MG63 (cell line): Measurements from ENCODE around the gene ATOH7. TPM values are rescaled to one million over a fixed set of nuclear protein-coding genes. Genes with fewer than 3 reads are reported as not detected.
"Not testable (repeated sequence)": the region's sequence is repeated elsewhere in the genome, so short reads cannot be mapped to it uniquely, and the experiment has no call there.

Experiments used
- DNase-seq: peaks from one replicate; pipeline ENCODE4 v3.0.0-alpha.2; 2020
- H3K27me3 ChIP-seq: fragments of 250-450 bp; sonication (Bioruptor Pico); 2 replicates; pipeline ENCODE4 v1.5.1; 2020; ENCODE audit warnings: mild to moderate bottlenecking, moderate library complexity
- H3K36me3 ChIP-seq: fragments of 250-450 bp; sonication (Bioruptor Pico); 2 replicates; pipeline ENCODE4 v1.5.1; 2020; ENCODE audit warnings: mild to moderate bottlenecking, moderate library complexity
- H3K4me3 ChIP-seq: fragments of 250-450 bp; sonication (Bioruptor Pico); 2 replicates; pipeline ENCODE4 v1.5.1; 2020; ENCODE audit warnings: mild to moderate bottlenecking, moderate library complexity
- H3K9me3 ChIP-seq: fragments of 250-450 bp; sonication (Bioruptor Pico); 2 replicates; pipeline ENCODE4 v1.5.1; 2020; ENCODE audit warnings: mild to moderate bottlenecking, moderate library complexity
- total RNA-seq: library from RNA; depleted of rRNA; stranded (reverse); fragments of >200 nt; shearing (Covaris generic); gene quantifications from 2 replicates; pipeline ENCODE4 v1.2.3, GENCODE V29; 2014; ENCODE audit warnings: low replicate concordance; rRNA removed

Gene ATOH7
- not detected in 2 replicates for total RNA-seq

DNA sequence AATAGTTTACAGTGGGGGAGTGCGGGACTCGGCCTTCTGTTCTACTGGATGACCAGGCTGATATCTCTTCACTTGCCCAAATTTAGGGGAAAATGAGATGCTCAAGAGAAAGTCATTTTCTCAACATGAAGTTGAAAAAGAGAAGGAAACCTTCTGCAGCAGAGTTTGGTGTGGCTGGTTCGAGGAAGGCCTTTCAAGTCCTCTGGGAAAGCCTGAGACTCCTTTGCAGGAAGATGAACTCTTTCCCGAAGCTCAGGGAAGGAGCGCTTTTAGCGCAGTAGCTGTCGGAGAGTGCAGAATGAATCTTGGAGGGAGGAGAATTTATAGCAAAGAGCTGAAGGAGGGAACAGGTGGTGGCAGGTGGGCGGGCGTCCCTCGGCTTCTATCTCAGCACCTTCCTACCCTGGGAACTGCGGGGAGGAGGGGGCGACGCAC is at the start of gene ATOH7:
TSS of gene ATOH7 (minus strand) at position 297 of the 435 bp plus-strand sequence. CDS start 436 bp downstream, outside the sequence.
- DNase-seq: no peak
- no peaks in the 10 kb centered on the region for H3K9me3 ChIP-seq
- no peaks in the 10 kb centered on the region for H3K36me3 ChIP-seq
- no peaks in the 10 kb centered on the region for H3K27me3 ChIP-seq
- H3K4me3 ChIP-seq: peak within 1 kb of the TSS; percentile 68

DNA sequence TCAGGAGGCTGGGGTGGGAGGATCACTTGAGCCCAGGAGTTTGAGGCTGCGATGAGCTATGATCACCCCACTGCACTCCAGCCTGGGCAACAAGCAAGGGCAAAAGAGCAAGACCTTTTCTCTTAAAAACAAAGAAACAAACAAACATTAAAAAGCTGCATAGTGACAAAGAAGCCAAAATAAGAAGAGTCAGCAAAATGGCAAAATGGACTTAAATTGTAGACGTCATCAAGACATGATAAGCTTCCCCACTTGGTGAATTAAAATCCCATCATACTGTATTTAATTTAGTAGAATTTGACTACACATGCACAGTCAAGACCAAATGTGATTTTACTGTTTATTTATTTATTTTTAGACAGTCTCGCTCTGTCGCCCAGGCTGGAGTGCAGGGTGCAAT is 48.8 kb upstream of the ATOH7 start:
- Histone ChIP-seq H3K9me3 (peaks cover 8% of the 10 kb centered on the region), H3K27me3 (no peaks in the 10 kb centered on the region), H3K36me3 (no peaks in the 10 kb centered on the region), H3K4me3 (no peak overlapping the region)
- DNase-seq: no peak

DNA sequence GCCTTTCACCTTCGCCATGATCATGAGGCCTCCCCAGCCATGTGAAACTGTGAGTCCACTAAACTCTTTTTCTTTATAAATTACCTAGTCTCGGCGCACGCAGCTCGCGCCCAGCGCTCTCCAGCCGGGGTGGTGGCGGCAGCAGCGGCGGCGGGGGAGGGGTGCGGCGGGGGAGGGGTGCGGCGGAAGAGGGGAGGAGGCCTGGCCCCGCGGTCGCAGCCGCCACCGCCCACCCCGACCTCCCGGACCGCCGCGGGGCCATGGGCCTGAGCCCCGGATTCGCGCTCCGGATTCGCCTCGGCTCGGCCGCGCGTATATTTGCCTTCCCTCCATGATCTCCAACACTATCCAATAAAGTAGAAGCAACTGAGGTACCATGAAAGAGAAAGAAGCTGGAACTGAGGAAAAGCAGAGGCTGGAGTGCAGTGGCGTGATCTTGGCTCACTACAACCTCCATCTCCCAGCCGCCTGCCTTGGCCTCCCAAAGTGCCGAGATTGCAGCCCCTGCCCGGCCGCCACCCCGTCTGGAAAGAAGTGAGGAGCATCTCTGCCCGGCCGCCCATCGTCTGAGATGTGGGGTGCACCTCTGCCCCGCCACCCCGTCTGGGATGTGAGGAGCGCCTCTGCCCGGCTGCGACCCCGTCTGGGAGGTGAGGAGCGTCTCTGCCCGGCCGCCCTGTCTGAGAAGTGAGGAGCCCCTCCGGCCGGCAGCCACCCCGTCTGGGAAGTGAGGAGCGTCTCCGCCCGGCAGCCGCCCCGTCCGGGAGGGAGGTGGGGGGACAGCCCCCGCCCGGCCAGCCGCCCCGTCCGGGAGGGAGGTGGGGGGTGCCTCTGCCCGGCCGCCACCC is 47.2 kb upstream of the ATOH7 start:
- DNase-seq, H3K9me3 ChIP-seq, H3K36me3 ChIP-seq, H3K4me3 ChIP-seq, H3K27me3 ChIP-seq: not testable (repeated sequence)

DNA sequence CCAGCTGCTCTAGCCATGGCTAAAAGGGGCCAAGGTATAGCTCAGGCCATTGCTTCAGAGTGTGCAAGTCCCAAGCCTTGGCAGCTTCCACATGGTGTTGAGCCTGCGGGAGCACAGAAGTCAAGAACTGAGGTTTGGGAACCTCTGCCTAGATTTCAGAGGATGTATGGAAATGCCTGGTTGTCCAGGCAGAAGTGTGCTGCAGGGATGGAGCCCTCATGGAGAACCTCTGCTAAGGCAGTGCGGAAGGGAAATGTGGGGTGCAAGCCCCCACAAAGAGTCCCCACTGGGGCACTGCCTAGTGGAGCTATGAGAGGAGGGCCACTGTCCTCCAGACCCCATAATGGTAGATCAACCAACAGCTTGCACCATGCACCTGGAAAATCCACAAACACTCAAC is 45.9 kb upstream of the ATOH7 start:
- not testable (repeated sequence) for H3K9me3 ChIP-seq, H3K36me3 ChIP-seq, DNase-seq, H3K27me3 ChIP-seq, H3K4me3 ChIP-seq

DNA sequence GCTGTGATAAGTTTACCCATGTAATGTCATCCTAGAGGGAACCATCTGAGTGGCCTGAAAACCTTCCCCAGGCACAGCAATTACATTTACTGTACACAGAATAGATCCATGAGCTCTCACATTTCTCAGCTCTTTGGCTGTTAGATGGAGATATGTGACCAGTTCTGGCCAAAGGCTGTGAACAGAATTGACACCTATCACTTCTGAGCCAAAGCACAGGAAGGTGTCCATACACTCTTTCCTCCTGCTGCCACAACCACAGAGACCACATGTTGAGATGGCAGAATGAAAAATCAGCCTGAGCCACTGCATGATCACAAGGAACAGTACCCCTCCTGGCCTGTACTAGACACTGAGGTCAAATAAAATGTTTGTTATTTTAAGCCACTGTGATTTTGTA is 44.3 kb upstream of the ATOH7 start:
- H3K4me3 ChIP-seq: no peak overlapping the region
- no peaks in the 10 kb centered on the region for H3K36me3 ChIP-seq
- H3K9me3 ChIP-seq: peaks cover 8% of the 10 kb centered on the region
- H3K27me3 ChIP-seq: no peaks in the 10 kb centered on the region
- DNase-seq: no peak

DNA sequence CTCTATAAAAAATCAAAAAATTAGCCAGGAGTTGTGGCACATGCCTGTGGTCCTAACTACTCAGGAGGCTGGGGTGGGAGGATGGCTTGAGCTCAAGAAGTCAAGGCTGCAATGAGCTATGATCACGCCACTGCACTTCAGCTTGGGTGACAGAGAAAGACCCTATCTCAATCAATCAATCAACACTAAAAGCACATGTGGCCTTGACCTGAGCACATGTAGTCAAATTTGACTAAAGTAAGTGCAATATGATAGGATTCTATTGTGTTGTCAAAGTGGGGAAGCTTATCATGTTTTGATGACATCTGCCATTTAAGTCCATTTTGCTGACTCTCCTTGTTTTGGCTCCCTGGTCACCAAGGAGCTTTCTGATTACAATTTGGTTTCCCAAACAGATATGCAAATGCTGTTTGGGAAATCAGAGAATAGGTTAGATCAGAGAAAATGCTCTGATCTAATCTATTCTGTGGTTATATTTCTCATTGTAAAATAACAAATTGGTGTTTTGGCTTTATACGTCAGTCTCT is 43.8 kb upstream of the ATOH7 start:
- Histone ChIP-seq H3K4me3 (no peak overlapping the region), H3K36me3 (no peaks in the 10 kb centered on the region), H3K27me3 (no peaks in the 10 kb centered on the region), H3K9me3 (peaks cover 8% of the 10 kb centered on the region)
- DNase-seq: no peak

DNA sequence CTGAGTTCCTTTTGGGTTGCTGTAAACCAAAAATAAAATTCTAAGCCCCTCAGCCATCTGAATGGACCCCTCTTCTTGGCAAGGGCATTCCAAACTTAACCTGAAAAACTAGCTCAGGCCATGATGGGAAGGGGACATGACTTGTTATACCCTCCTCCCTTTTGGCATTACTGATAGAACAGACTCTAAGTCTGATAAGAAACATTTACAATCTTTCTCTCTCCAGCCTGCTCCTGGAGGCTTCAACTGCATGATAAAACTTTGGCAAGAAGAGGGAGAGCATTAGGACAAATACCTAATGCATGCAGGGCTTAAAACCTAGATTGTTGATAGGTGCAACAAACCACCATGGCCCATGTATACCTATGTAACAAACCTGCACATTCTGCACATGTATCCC is 40.9 kb upstream of the ATOH7 start:
- DNase-seq: no peak
- Histone ChIP-seq H3K4me3 (no peak overlapping the region), H3K27me3 (no peaks in the 10 kb centered on the region), H3K9me3 (peaks cover under 1% of the 10 kb centered on the region; the same call in 1 of the 2 replicates), H3K36me3 (no peaks in the 10 kb centered on the region)

DNA sequence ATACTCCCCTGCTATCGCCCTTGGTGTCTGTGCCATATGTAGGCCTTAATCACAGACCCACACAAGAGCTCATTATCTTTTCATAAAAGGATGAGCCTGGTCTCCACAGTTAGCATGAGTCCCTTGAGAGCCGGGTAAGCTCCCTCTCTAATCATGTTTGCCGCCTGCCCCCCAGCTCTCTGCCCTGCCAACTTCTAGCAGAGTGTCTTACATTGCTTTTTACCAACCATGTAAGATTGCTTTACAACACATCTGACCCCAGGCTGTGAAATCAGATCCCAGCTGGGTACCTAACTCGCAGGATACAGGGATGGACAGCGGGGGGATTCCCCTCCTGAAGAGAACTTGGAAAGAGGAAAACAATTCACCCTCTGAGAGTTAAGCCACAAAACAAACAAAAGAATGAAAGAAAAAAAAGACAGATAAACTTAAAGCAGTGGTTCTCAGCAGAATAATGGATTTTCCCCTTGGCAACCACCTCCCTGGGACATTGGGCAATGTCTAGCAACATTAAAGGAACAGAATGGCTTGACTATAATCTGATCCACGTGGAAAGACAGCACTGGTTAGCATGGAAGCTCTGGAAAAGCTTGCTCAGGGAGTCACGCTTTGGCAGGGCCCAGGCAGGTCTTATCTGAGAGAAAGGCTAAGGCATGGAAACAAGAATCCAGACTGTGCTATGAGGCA is 39.4 kb upstream of the ATOH7 start:
- Histone ChIP-seq H3K36me3 (no peaks in the 10 kb centered on the region), H3K9me3 (no peaks in the 10 kb centered on the region), H3K4me3 (no peak overlapping the region), H3K27me3 (no peaks in the 10 kb centered on the region)
- DNase-seq: no peak

DNA sequence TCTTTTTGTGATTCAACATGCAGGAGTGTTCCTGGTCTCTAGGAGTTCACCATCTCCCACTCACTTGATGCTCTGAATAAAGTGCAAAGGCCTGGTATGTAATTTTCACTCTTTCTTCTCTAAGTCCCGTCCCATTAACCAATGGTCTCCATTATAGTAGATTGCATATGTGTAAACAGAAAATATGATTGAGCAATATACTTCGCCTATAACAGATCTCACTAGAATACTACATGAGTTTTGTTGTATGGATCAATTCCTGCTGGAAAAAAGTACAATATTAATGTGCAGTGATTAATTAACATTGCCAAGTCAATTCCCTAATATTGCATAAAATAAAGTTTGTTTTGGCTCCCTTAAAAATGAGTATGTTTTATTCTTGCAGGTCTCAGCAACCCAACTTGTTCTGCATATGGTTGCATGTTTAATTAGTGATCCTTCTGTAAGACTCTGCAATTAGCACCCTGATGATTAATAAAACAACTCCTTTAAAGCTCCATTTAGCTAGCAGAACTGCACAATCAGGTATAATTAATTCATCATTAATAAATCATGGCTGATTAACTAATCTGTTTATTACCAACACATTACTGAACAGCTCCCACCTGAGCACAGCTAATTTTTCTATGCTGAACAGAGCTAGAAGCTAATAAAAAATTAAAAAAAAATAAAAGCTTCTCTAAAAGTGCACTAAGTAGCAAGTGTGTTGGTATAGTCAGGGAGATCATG is 37.8 kb upstream of the ATOH7 start:
- DNase-seq: no peak
- H3K27me3 ChIP-seq: no peaks in the 10 kb centered on the region
- H3K4me3 ChIP-seq: no peak overlapping the region
- no peaks in the 10 kb centered on the region for H3K9me3 ChIP-seq
- no peaks in the 10 kb centered on the region for H3K36me3 ChIP-seq

DNA sequence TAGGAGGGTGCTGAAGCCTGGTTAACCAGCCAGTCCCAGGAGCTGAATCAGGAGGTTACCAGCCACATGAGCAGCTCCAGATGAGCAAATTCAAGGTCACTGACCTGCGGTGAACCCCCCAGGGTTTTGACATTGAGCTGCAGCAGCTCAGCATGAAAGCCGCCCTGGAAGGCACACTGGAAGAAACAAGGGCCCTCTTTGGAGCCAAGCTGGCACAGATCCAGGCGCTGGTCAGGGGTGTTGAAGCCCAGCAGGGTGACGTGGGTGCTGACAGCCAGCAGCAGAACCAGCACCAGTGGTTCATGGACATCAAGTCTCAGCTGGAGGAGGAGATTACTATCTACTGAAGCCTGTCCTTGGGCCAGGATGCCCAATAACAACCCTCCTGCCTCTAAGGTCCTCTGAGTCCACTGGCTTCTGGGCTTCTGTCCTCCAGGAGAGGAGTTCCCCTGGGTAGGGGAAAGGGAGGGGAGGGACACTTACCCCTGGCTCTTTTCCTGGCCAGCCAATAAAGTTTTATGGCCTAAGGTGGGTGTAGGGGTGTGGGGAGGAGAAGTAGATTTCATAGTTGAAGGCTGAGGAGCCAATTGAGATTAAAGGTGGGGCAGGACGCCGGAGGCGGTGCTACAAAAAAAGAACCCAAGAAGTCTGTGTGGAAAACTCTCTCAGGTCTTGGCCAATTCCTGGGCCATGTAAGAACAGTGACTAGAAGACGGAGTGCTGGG is 29.4 kb upstream of the ATOH7 start:
- H3K27me3 ChIP-seq: no peaks in the 10 kb centered on the region
- H3K36me3 ChIP-seq: no peaks in the 10 kb centered on the region
- no peak overlapping the region for H3K4me3 ChIP-seq
- H3K9me3 ChIP-seq: no peaks in the 10 kb centered on the region
- no peak for DNase-seq

DNA sequence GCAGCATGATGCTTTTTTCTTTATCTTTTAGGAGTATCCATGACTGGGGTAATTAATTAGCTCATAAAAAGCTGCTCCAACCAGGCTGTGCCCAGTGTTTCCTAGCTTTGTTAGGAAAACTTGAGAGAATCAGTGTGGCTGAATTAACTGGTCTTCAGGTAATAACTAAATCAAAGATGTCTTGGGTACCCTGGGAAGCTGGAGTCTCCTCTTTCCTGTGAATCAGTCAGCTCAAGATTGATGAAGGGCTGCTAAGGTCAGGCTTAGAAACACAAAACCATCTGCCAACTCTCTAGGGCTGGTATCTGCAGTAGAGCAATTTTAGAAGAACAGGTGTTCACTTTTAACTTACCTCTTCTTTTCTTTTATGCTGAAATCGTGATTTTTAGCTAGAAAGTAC is 21.4 kb upstream of the ATOH7 start:
- Histone ChIP-seq H3K27me3 (no peaks in the 10 kb centered on the region), H3K36me3 (no peaks in the 10 kb centered on the region), H3K9me3 (no peaks in the 10 kb centered on the region), H3K4me3 (no peak overlapping the region)
- no peak for DNase-seq

DNA sequence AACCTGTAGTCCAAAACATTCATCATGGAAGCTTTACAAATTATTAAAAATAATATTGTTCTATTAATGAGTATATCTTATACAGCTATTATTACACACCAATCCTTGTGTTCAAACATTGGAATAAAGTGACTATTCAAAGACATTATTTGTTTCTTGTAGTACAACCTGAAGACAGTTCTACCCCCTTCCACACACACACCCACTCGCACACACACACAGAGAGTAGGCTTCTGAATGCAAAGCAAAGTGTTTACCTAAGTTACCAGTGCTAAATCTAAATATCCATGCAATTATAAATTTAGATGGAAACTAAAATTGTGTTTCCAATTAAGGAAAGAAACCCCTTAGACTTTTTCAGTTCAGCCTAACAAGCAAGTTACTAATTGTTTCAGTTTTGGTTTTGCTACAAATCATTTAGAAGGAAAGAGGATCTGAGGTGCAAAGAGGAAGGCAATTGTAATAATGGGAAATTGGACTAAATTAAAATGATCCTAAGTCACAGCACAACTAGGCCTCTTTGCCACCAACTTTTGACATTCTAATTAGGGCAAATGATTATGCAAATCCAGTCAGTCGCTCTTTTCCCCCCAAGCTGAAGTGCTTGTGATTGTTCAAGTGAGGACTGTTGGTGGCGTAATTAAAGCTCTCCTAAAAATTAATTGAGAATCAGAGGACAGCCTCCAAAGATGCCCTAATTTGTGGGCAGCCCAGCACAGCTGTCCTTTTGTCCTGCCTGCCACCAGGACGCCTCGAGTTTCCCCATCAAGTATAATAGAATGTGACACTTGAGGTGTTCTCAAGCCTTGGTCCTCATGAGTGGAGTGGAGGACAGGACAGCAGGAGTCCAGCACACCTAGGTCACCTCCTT is 19.9 kb upstream of the ATOH7 start:
- Histone ChIP-seq H3K4me3 (no peak overlapping the region), H3K9me3 (no peaks in the 10 kb centered on the region), H3K27me3 (no peaks in the 10 kb centered on the region), H3K36me3 (no peaks in the 10 kb centered on the region)
- no peak for DNase-seq

DNA sequence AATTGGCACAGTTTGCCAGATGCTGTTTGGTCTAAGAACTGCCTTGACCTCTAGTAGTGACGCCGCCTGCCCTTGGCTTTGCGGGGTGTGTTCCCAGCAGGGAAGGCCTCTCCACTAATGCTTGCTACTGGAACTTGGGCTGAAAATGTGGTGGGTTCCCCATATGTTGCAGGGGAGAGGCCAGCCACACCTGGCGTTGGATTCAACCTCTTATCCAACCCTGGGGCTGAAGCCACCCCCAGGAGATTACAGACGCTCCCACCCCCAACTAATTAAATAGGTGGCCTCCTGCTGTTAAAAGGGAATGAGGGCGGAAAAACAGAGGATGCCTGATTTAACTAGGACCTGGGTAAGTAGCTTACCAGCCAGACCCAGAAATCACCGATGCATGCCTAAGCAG is 19.2 kb upstream of the ATOH7 start:
- no peak overlapping the region for H3K4me3 ChIP-seq
- no peaks in the 10 kb centered on the region for H3K27me3 ChIP-seq
- H3K9me3 ChIP-seq: no peaks in the 10 kb centered on the region
- no peaks in the 10 kb centered on the region for H3K36me3 ChIP-seq
- no peak for DNase-seq

DNA sequence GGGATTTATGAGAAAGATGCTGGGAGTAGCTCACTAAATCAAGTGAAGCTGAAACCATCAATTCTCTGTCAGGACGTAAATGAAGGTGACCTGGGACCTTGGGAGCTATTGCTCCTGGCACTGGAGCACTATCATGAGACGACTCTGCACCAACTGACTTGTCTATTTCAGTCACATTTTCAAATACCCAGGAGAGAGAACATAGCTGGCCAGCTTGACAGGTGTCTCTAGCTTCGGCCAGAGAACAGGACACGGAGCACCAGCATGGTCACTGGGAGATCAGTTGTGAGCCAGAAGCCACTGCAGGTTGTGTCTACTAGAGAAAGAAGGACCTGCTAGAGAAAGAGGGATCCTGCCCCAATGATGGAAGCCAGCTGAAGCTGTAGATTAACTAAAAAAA is 17.4 kb upstream of the ATOH7 start:
- H3K36me3 ChIP-seq: no peaks in the 10 kb centered on the region
- no peak for DNase-seq
- no peak overlapping the region for H3K4me3 ChIP-seq
- no peaks in the 10 kb centered on the region for H3K9me3 ChIP-seq
- H3K27me3 ChIP-seq: no peaks in the 10 kb centered on the region

DNA sequence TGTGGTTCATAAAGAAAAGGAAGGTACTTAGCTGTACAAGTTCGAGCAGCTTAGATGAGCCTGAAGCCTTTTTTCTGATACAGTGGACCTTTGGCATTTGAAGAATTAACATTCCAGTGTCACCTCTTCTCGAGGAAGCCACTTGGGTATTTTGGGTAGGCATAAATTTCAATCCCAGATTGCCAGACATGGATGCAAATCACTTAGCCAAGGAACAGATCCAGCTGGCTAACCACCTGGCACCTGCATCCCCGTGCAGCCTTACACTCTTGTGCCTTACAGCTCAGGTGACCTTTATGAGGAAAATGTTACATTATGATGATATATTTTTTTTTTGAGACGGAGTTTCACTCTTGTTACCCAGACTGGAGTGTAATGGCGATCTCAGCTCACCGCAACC is 16.0 kb upstream of the ATOH7 start:
- H3K36me3 ChIP-seq: no peaks in the 10 kb centered on the region

DNA sequence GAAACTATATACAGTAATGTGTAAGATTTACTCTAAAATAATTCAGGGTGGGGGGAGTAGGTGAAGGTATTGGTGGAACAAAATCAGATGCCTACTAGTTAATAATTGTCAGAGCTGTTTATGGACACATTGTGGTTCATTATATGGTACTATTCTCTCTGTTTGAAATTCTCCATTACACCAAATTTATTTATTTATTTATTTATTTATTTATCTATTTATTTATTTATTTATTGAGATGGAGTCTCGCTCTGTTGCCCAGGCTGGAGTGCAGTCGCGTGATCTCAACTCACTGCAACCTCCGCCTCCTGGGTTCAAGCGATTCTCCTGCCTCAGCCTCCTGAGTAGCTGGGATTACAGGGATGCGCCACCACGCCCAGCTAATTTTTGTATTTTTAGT is 14.5 kb upstream of the ATOH7 start:
- H3K27me3 ChIP-seq, H3K36me3 ChIP-seq, DNase-seq, H3K9me3 ChIP-seq, H3K4me3 ChIP-seq: not testable (repeated sequence)

More for the DNA sequence above, 16.0 kb upstream of the ATOH7 start:
- Histone ChIP-seq H3K27me3 (no peaks in the 10 kb centered on the region), H3K4me3 (no peak overlapping the region), H3K9me3 (no peaks in the 10 kb centered on the region)
- DNase-seq: no peak
